Osteocyte (in vitro differentiated cells): Measurements from ENCODE around the gene PPP1R12B. TPM values are rescaled to one million over a fixed set of nuclear protein-coding genes. Genes with fewer than 3 reads are reported as not detected.
"Not testable (repeated sequence)": the region's sequence is repeated elsewhere in the genome, so short reads cannot be mapped to it uniquely, and the experiment has no call there.

Source experiments
- DNase-seq: peaks from one replicate; pipeline ENCODE4 v3.0.0; 2021; ENCODE audit warnings: mixed read lengths; ENCODE audit not compliant: unreplicated experiment; ENCODE audit errors: extremely low spot score
- H3K27ac Mint-ChIP-seq: one replicate; pipeline ENCODE4 v1.8.0; 2021; ENCODE audit warnings: mild to moderate bottlenecking, mixed read lengths; ENCODE audit not compliant: unreplicated experiment
- H3K27me3 Mint-ChIP-seq: one replicate; pipeline ENCODE4 v1.8.0; 2021; ENCODE audit warnings: mixed read lengths; ENCODE audit not compliant: unreplicated experiment
- H3K36me3 Mint-ChIP-seq: one replicate; pipeline ENCODE4 v1.8.0; 2021; ENCODE audit warnings: mixed read lengths; ENCODE audit not compliant: unreplicated experiment
- H3K4me1 Mint-ChIP-seq: one replicate; pipeline ENCODE4 v1.8.0; 2021; ENCODE audit warnings: mixed read lengths; ENCODE audit not compliant: unreplicated experiment
- H3K4me3 Mint-ChIP-seq: one replicate; pipeline ENCODE4 v1.8.0; 2021; ENCODE audit warnings: mild to moderate bottlenecking, moderate library complexity, mixed read lengths; ENCODE audit not compliant: unreplicated experiment
- H3K9me3 Mint-ChIP-seq: one replicate; pipeline ENCODE4 v1.8.0; 2021; ENCODE audit warnings: mixed read lengths; ENCODE audit not compliant: unreplicated experiment
- total RNA-seq: library from RNA; stranded (reverse); gene quantifications from 2 replicates; pipeline ENCODE4 v1.2.1, GENCODE V29; 2021
- TF ChIP-seq, protein P1 (sequence below): fragments of 200-600 bp; sonication (generic); IDR thresholded peaks from 2 replicates; pipeline ENCODE4 v1.5.0; 2021; ENCODE audit warnings: antibody characterized with exemption, mild to moderate bottlenecking, moderate library complexity

The PPP1R12B gene
- total RNA-seq, 1 donor from 2014 or later, result 14.6 TPM

DNA sequence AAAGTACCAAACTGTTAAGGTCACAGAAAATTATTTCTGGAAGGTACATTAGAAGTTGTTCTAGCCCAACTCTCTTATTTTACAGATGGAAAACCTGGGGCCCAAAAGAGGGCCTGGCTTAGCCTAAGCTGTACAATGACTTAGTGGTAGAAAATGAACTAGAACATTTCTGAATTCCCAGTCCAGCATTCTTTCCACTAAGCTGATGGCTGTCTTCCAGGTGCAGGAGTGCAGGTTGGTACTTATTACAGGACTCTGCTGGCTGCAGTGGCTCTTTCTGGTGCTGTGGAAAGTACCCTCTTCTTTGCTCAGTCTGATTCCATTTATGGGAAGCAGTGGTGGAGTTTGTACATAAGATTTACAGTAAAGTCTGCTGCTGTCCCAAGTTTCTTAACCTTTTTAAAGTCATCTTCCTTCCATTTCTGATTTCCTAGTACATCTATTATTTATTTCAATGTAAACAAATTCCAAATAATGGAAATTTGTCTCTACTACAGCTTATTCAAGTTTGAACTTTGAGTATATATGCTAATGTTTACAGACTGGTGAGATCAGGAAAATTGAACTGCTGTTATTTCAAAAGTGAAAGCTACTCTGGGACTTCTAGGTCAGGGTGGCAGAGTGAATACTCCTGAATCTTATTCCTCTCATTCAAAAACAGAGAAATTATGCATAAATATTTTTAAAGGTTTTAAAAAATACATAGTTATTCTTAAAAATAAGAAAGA lies 171.8 kb downstream of the PPP1R12B start:
- H3K27ac Mint-ChIP-seq, result peak overlapping the region; percentile 83
- not testable (repeated sequence) for DNase-seq, H3K36me3 Mint-ChIP-seq, H3K9me3 Mint-ChIP-seq, H3K27me3 Mint-ChIP-seq, H3K4me3 Mint-ChIP-seq
- H3K4me1 Mint-ChIP-seq, result peaks cover 19% of the 10 kb centered on the region

DNA sequence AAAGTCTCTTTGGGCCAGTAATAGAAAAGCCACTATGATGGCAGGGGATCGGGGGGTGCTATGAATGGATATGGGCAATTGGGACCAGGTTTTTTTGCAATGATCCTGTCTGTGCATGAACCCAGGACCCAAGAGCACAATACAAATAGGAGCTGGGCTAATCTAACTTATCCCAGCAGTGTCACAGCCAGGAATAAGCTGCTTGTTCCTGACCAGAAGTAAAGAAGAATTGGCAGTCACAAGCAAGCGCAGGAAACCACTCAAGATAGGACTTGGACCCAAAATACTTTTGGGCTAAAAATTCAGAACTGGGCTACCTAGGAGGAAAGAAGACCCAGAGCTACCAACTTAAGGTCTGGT lies 172.3 kb downstream of the PPP1R12B start:
- not testable (repeated sequence) for H3K36me3 Mint-ChIP-seq, H3K9me3 Mint-ChIP-seq, DNase-seq, H3K4me3 Mint-ChIP-seq, H3K27me3 Mint-ChIP-seq
- Mint-ChIP-seq H3K27ac (peak overlapping the region; percentile 13), H3K4me1 (peaks cover 19% of the 10 kb centered on the region)

DNA sequence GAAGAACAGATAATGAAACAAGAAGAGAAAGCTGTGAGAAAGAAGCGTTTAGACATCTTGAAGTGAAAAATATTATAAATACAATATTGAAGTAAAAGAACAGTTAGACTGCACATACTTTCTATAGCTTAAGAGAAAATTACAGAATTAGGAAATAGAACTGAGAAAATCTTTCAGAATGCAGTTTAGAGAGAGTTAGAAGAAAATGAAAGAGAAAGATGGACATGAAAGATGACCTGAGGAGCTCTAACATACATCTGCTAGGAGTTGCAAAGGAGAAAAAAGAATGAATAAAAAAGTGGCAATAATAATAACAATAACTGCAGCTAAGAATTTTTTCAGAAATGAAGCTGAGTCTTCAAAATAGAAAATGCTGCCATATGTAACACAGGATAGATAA lies 173.0 kb downstream of the PPP1R12B start:
- not testable (repeated sequence) for DNase-seq, H3K9me3 Mint-ChIP-seq

GRCh38 chr1:202521886-202522285 lies 173.4 kb downstream of the PPP1R12B start:
- Mint-ChIP-seq H3K4me1 (peaks cover 19% of the 10 kb centered on the region), H3K27me3 (no peaks in the 10 kb centered on the region), H3K4me3 (no peak overlapping the region), H3K9me3 (no peaks in the 10 kb centered on the region), H3K27ac (no peak overlapping the region), H3K36me3 (no peaks in the 10 kb centered on the region)
- TF ChIP-seq, protein P1, sequence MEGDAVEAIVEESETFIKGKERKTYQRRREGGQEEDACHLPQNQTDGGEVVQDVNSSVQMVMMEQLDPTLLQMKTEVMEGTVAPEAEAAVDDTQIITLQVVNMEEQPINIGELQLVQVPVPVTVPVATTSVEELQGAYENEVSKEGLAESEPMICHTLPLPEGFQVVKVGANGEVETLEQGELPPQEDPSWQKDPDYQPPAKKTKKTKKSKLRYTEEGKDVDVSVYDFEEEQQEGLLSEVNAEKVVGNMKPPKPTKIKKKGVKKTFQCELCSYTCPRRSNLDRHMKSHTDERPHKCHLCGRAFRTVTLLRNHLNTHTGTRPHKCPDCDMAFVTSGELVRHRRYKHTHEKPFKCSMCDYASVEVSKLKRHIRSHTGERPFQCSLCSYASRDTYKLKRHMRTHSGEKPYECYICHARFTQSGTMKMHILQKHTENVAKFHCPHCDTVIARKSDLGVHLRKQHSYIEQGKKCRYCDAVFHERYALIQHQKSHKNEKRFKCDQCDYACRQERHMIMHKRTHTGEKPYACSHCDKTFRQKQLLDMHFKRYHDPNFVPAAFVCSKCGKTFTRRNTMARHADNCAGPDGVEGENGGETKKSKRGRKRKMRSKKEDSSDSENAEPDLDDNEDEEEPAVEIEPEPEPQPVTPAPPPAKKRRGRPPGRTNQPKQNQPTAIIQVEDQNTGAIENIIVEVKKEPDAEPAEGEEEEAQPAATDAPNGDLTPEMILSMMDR, result no peak
- no peak for DNase-seq

More for the DNA sequence above, 173.0 kb downstream of the PPP1R12B start:
- not testable (repeated sequence) for H3K27ac Mint-ChIP-seq, H3K27me3 Mint-ChIP-seq, H3K4me3 Mint-ChIP-seq, H3K36me3 Mint-ChIP-seq
- H3K4me1 Mint-ChIP-seq, result peaks cover 19% of the 10 kb centered on the region

- H3K9me3 Mint-ChIP-seq, H3K27ac Mint-ChIP-seq, DNase-seq, H3K4me3 Mint-ChIP-seq, H3K27me3 Mint-ChIP-seq, H3K4me1 Mint-ChIP-seq, H3K36me3 Mint-ChIP-seq: not testable (repeated sequence)
Measured at GRCh38 chr1:202526056-202526455, 177.6 kb downstream of the PPP1R12B start.

DNA sequence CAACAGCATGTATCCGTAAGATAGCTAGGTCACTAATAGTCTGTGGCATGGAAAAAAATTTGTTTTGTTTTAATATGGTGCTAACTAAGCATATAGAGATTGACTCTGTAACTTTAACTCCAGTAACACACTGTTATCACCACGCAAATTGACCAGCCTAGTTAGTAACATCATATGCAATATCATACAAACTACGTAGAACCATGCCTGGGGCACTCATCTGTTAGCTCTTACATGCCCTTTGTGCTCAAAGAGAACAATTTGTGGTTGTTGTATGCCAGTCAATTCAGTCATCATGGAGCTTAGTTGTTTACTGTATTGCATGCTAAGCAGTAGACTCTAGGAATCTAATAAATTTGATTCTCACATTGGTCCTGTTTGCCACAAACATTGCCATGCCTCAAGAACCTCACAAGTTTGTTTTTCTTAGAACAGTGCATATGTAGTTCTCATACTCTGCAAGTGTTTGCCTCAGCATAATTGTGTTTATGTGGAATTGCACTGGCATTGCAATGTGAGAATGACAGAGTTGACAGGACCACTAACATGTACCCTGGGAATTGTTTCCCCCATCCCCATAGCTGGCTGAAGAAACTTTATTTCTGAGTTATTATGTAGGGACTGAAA lies 179.7 kb downstream of the PPP1R12B start:
- H3K36me3 Mint-ChIP-seq, H3K4me3 Mint-ChIP-seq, H3K9me3 Mint-ChIP-seq, H3K4me1 Mint-ChIP-seq, H3K27ac Mint-ChIP-seq, H3K27me3 Mint-ChIP-seq, DNase-seq: not testable (repeated sequence)

DNA sequence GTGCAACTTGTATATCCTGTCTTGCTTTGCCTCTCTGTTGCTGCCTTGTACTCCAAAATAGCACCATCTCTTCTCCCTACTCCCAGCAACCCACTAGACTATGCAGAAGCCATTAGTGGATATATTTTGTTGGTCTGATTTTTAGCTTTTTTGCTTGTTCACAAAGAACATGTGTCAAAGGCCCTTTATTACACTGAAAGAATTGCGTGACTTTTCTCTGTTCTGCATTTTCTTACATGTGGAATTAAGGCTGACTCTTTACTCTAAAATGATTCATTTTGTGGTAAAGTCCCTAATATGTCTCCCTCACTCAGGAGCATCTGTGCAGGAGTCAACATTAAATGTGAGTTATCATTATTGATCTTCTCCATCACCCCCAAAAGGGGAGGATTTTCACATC lies 182.2 kb downstream of the PPP1R12B start:
- not testable (repeated sequence) for H3K27me3 Mint-ChIP-seq, H3K27ac Mint-ChIP-seq, H3K4me1 Mint-ChIP-seq

GRCh38 chr1:202531472-202531811 lies 182.9 kb downstream of the PPP1R12B start:
- no peak for DNase-seq
- Mint-ChIP-seq H3K36me3 (no peaks in the 10 kb centered on the region), H3K4me1 (no peaks in the 10 kb centered on the region), H3K9me3 (no peaks in the 10 kb centered on the region), H3K27ac (no peak overlapping the region), H3K27me3 (no peaks in the 10 kb centered on the region), H3K4me3 (no peak overlapping the region)
- TF ChIP-seq, protein P1, result no peak

More for the DNA sequence above, 182.2 kb downstream of the PPP1R12B start:
- not testable (repeated sequence) for DNase-seq, H3K36me3 Mint-ChIP-seq, H3K4me3 Mint-ChIP-seq, H3K9me3 Mint-ChIP-seq

- not testable (repeated sequence) for H3K27ac Mint-ChIP-seq, DNase-seq, H3K27me3 Mint-ChIP-seq, H3K9me3 Mint-ChIP-seq, H3K4me3 Mint-ChIP-seq, H3K4me1 Mint-ChIP-seq, H3K36me3 Mint-ChIP-seq
Measured at GRCh38 chr1:202531812-202532616, 183.5 kb downstream of the PPP1R12B start.

- not testable (repeated sequence) for DNase-seq, H3K9me3 Mint-ChIP-seq, H3K27me3 Mint-ChIP-seq, H3K36me3 Mint-ChIP-seq
- H3K27ac Mint-ChIP-seq, result peak overlapping the region; percentile 74
- peak overlapping the region; percentile 43 for H3K4me3 Mint-ChIP-seq
- H3K4me1 Mint-ChIP-seq, result peaks cover 23% of the 10 kb centered on the region
Measured at GRCh38 chr1:202539166-202539574, 190.7 kb downstream of the PPP1R12B start.
